NCI-H526 (cell line): ENCODE results near the gene STPG1.
"Not testable (repeated sequence)": the region's sequence is repeated elsewhere in the genome, so short reads cannot be mapped to it uniquely, and the experiment has no call there.

Experiments
- DNase-seq, 2 experiments: peaks; one replicate each; lab custom pipeline; 2025; lab: John Stamatoyannopoulos, UW

Gene STPG1

GRCh38 chr1:24413350-24414163, at the start of gene STPG1:
Gene STPG1, minus strand, starts transcription at chr1:24413782. Its CDS starts 12,394 bp downstream, at chr1:24401388.
- DNase-seq, result peak; percentile 4 to 77

- DNase-seq, result not testable (repeated sequence)
Measured at GRCh38 chr1:24462128-24462527, 48.5 kb upstream of the STPG1 start.

GRCh38 chr1:24459551-24460266, 46.1 kb upstream of the STPG1 start:
- DNase-seq, result no peak

- no peak for DNase-seq
Measured at GRCh38 chr1:24457866-24458265, 44.3 kb upstream of the STPG1 start.

GRCh38 chr1:24455272-24455671, 41.7 kb upstream of the STPG1 start:
- no peak for DNase-seq

- DNase-seq, result no peak
Measured at GRCh38 chr1:24454673-24455072, 41.1 kb upstream of the STPG1 start.

- DNase-seq, result no peak
Measured at GRCh38 chr1:24452922-24453485, 39.4 kb upstream of the STPG1 start.

- no peak for DNase-seq
Measured at GRCh38 chr1:24451746-24452145, 38.2 kb upstream of the STPG1 start.

DNA sequence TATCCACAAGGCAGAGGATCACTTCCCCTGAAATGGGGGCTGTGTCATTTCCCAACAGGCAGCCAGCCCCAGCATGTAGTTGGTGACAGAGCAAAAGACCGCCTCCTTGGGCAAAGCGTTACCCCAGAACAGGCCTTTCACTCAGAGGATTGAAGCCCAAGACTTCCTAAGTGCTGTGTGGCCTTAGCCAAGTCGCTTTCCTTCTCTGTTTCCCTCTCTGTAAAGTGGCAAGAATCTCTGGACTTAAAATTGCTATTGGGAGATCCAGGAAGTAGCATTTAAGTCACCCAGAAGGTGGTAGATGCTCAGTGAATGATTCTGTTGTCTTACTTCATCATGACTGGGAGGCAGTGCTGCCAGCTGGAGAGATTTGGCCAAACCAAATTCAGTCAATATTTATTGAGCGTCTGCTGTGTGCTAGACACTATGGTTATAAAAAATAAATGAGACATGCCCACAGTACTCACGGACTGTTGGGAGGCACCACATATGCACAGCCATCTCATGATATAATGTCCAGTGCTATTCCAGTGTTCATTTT, 37.3 kb upstream of the STPG1 start:
- DNase-seq, result no peak

DNA sequence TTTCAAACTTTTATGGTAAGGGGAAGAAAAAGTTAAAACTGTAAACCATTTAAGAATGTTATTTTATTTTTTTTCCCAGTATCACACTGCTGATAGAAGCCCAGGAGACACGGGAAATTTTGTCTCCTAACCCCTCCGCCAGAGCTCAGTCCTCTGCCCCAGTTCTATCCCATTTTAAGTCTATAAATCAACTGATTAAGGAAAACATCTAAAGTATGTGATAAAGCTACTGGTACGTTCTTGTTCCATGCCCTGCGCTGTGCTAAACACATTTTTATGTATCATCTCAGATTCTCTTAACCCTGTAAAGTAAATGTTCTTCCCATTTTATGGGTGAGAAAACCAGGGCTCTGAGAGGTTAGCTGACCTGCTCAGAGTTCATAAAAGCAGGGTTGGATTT, 36.7 kb upstream of the STPG1 start:
- no peak for DNase-seq

GRCh38 chr1:24446446-24446845, 32.9 kb upstream of the STPG1 start:
- not testable (repeated sequence) for DNase-seq

DNA sequence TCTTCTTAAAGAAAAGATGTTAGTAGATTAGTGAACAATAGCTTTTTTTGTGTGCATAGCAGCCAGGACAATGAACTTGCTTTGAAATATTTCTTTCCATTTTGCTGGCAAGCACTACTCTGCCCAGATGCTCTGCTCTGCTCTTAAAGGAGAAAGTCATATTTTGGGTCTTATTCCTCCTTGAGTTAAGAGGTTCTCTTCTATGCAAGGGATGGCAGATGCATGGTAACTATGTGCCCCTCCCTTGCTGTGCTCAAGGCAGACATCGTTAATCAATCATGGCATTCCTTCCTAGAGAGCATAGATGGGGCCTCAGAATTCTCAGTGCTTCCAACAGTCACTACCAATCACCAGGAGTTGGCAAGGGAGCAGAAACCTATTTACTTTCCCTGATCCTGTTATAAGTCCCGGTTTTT, 29.7 kb upstream of the STPG1 start:
- no peak for DNase-seq

- DNase-seq, result no peak
Measured at GRCh38 chr1:24442764-24443163, 29.2 kb upstream of the STPG1 start.

DNA sequence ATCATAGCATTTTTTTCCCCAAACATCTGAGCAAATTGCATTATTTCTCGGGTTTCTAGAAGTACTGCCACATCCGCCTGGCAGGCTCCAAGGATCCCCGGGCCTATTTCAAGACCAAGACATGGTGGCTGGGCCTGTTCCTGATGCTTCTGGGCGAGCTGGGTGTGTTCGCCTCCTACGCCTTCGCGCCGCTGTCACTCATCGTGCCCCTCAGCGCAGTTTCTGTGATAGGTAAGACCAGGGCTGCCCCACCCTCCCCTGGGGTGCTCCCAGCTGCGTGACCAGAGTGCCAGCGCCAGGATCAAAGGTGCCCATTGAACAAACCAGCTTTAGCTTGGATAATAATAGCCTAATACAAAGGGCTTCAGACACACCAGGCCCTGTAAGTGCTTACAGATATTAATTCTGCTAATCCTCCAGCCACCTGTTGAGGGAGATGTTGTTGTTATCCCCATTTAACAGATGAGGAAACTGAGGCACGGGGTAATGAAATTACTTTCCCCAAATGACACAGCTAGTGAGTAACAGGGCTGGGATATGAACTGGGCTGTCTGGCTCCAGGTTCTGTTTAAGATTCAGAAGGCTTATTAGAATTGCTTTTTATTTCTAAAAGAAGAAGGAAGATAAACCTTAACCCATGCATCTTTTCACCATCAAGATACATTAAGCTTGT, 28.6 kb upstream of the STPG1 start:
- DNase-seq, result no peak

GRCh38 chr1:24441480-24441879, 27.9 kb upstream of the STPG1 start:
- no peak for DNase-seq

- no peak for DNase-seq
Measured at GRCh38 chr1:24440436-24440835, 26.9 kb upstream of the STPG1 start.

GRCh38 chr1:24438423-24438901, 24.9 kb upstream of the STPG1 start:
- peak in 1 of 2 experiments; percentile 6 for DNase-seq

DNA sequence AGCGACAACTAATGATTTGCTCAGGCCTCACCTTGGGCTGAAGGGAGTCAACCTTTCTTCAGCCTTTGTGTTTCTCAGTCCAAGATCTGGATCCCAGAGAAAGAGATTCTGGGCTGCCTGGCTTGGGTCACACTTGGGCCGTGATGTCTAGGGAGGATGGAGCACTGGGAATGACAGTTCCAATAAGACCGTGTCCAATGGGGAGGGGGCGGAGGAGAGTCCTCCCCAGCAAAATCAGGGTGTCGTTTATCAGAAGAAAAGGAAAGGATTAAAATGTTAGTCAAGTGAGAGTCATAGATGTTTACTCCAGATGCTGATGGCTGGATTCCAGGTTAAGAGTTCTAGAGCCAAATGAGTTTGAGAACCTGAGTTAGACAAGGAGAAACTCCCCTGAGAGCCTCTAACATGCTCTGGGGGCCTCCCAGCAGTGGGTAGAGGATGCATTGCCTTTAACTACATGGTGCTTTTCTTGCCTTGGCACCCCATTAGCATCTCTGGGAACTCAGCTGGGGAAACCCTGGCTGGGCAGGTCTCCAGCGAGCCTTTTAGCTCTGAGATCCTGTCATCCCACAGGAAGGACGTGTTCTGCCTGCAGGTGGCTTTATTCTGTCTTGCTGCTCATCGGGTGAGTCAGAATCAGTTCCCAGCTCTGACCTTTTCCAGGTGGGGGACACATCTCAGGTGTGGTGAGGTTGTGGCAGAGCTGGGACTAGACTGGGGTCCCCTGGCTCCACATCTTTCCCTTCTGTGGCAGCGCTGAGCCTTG, 24.2 kb upstream of the STPG1 start:
- DNase-seq, result no peak

GRCh38 chr1:24435782-24436365, 22.3 kb upstream of the STPG1 start:
- DNase-seq, result no peak

DNA sequence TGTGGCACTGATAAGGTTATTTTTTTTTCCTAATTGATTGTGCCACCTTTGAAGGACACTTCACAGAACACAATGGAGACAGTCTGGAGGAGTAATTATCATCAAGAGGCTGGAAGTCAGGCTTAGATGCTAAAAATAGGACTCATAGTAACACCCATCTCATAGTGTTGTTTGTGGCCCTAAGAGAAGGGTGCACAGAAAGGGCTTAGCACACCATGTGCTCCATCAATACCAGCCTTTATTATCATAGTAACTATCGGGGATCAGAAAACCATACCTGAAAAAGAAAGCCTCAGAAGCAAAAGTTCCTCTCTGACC, 13.9 kb upstream of the STPG1 start:
- no peak for DNase-seq
